Measurements from ENCODE around the gene PATJ.

DNA sequence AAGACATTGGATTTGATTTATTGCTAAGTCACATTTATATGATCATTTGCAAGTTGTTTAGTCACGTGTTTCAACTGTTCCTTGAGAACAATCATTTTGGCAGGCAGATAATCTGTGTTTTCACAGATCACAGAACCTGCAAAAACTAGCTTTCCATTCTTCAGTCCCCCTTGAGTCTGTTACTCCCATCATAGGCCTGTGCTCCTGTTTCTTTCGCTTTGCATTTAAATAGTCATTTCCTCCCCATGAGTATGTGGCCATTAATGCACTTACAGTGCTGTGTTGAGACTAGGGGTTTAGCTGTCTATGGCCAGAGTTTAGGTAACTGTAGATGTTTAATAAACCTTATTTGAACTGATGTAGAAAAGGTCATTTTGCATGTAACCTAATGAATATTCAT lies 214.5 kb downstream of the PATJ start:
- TF ChIP-seq, protein P1, sequence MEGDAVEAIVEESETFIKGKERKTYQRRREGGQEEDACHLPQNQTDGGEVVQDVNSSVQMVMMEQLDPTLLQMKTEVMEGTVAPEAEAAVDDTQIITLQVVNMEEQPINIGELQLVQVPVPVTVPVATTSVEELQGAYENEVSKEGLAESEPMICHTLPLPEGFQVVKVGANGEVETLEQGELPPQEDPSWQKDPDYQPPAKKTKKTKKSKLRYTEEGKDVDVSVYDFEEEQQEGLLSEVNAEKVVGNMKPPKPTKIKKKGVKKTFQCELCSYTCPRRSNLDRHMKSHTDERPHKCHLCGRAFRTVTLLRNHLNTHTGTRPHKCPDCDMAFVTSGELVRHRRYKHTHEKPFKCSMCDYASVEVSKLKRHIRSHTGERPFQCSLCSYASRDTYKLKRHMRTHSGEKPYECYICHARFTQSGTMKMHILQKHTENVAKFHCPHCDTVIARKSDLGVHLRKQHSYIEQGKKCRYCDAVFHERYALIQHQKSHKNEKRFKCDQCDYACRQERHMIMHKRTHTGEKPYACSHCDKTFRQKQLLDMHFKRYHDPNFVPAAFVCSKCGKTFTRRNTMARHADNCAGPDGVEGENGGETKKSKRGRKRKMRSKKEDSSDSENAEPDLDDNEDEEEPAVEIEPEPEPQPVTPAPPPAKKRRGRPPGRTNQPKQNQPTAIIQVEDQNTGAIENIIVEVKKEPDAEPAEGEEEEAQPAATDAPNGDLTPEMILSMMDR (IDR thresholded peaks at IDR 0.05) = no peak
- TF ChIP-seq POLR2A (IDR thresholded peaks at IDR 0.05) = no peak
